ENCODE measurements around the gene RFX1.
"Not testable (repeated sequence)": the region's sequence is repeated elsewhere in the genome, so short reads cannot be mapped to it uniquely, and the experiment has no call there.

Gene RFX1

DNA sequence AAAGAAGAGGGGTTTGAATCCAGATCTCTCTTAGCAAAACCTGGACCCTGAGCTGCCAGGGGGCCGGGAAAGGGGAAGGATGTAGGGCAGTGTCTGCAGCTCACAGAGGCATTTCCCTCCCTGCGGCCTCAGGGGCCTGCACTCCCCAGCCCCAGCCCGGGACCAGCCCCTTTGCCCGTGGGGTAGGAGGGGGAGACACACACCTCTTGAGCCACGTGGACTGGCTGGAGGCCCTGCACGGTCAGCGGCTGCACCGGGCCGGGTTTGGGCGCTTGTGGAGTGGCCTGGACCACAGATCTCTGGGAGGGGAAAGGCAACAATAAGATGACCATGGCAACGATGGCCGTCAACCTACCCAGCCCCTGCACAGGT, 26.9 kb downstream of the RFX1 start:
- DNase-seq (ENCODE audit: low read depth, low spot score) = no peak

DNA sequence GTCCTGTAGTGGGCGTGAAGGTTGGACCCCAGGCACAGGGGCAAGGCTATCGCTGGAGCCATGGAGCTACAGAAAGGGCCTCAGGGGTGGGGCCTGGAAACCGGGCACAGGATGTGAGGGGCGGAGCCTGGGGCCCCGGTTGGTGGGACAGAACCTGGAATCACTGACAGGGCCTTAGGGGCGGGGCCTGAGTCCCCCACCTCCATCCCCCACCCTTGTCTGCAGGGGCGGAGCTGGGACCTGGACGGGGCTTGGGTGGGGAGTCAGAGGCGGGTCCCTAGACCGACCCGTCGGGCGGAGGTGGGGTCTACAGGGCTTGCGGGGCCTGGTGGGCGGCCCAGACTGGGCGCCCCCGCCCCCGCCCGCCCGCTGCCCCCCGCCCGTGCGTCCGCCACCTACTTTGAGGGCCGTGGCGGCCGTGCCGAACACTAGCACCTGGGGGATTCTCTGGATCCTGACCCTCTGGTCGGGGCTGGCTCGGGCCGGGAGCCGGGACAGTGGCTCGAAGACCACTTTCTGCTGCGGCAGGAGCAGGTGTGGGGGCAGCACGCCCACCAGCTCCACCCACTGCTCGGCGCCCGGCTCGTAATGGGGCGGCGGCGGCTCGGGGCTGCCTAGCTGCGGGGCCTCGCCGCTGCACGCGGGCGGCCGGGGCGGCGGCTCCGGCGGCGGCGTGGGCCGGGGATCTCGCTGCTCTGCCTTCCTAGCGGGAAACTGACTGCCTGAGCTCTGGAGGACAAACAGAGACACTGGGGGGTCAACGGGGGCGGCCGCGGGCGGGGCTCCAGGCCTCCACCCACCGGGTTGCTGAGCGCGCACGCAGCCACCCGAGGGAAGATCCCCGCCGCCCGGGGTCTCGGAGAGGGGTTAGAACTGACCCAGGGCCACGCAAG, 27.5 kb downstream of the RFX1 start:
- no peak for DNase-seq (ENCODE audit: low read depth, low spot score)

DNA sequence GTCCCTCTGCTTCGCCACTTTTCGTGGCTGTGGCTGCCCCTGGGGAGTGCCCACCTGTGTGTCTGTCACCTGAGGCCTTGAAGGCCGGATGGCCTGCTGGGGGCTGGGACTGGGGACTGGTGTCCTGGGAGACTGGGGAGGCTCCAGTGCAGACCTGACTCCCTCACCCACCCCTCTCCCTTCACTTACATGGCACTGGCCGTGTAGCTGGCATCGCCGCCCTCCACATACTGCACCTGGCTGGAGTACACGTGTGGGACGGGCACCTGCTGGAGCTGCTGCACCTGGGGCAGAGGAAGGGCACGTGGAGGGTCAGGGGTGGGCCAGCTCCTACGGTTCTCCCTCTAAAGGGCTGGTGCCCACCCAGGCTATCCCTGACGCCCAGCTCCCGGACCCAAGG, 28.3 kb downstream of the RFX1 start:
- no peak for DNase-seq (ENCODE audit: low read depth, low spot score)

DNA sequence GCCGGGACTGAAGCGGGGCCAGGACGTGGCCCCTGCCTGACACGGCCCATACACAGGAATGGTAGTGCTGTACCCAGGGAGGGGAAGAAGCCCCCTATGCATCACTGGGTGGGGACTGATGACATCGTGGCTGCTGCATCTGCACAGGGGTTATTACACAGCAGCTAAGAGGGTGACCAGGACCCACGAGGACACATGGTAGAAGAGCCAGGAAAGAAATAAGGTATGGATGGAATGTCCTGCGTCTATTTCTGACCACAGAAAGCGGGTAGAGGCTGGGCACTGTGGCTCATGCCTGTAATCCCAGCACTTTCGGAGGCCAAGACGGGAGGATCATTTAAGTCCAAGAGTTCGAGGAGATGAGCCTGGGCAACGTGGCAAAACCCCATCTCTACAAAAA, 29.7 kb downstream of the RFX1 start:
- DNase-seq (ENCODE audit: low read depth, low spot score) = no peak

DNA sequence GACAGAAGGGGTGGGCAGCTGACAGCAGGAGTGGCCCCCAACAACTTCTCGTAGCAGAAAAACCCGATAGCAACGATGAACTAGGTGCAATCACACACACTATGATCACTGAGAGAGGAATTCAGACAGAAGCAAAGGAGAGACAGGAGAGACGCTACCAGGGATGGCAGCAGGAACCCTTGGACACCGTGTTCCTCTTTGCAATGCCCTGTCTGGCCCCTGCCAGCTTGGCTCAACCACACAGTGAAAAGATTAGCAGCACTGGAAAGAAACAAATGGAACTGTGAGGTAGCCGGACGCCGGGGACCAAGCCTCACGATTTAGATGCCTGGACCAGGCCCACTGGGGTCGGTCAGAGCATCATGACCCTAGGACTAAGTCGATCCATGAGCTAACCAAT, 30.2 kb downstream of the RFX1 start:
- DNase-seq (ENCODE audit: low read depth, low spot score) = no peak

DNA sequence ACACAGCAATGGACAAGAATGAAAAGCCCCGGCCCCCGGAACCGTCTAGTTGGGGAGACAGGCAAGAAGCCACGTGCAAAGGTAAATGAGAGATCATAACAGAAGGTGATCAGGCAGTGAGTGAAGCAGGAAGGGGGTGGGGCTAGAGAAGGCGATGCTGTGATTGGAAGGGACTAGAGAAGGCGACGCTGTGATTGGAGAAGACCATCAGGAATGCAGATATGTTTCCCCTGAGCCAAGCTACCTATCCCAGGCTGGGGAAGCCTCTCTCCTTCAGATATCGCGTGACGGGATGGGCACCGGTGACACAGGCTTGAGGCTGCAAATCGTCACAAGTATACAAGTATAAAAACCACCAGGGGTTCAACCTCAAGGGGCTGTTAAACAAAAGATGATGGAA, 32.0 kb downstream of the RFX1 start:
- peak; percentile 41 for DNase-seq (ENCODE audit: low read depth, low spot score)

DNA sequence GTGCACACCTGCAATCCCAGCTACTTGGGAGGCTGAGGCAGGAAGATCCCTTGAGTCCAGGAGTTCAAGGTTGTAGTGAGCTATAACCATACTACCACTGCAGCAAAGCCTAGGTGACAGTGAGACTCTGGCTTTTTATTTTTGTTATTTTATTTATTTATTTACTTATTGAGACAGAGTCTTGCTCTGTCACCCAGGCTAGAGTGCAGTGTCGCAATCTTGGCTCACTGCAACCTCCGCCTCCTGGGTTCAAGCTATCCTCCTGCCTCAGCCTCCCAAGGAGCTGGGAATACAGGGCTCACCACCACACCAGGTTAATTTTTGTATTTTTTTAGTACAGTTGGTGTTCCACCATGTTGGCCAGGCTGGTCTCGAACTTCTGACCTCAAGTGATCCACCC, 32.6 kb downstream of the RFX1 start:
- not testable (repeated sequence) for DNase-seq (ENCODE audit: low read depth, low spot score)

DNA sequence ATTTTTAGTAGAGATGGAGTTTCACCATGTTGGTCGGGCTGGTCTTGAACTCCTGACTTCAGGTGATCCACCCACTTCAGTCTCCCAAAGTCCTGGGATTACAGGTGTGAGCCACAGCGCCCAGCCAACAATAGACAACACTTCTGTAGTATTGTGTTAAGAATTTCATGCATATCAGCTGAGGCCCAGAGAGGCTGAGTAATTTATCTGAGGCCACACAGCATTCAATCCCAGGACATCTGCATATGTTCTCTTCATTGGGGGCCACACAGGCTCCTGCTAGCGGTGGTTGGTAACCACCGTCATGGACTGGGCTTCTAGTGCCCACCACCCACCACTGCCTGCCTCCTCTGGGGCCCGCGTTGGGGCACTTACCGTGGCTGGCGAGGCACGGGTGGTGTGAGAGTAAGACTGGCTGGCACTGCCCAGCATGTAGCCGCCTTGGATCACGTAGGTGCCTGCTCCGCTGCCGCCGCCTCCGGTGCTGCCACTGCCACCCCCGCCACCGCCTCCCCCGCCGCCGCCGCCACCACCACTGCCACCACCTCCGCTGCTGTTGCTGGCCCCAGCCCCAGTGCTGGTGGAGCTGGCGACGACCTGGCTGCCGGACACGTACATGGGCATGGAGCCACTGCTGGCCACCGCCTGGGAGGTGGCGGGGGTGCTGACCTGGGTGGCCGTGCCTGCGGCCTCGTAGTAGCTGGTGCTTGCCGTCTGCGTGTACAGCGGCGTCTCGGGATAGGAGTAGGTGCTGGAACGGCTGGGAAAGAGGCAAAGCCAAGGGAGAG, 33.6 kb downstream of the RFX1 start:
- DNase-seq (ENCODE audit: low read depth, low spot score) = no peak

DNA sequence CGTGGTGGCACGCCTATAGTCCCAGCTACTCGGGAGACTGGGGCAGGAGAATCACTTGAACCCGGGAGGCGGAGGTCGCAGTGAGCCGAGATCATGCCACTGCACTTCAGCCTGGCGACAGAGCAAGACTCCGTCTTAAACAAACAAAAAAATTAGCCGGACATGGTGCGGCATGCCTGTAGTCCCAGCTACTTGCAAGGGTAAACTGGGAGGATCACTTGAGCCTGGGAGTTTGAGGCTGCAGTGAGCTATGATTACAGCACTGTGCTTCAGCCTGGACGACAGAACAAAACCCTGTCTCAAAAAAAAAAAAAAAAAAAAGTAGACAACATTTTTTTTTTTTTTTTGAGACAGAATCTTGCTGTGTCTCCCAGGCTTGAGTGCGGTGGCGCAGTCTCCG, 34.3 kb downstream of the RFX1 start:
- not testable (repeated sequence) for DNase-seq (ENCODE audit: low read depth, low spot score)

DNA sequence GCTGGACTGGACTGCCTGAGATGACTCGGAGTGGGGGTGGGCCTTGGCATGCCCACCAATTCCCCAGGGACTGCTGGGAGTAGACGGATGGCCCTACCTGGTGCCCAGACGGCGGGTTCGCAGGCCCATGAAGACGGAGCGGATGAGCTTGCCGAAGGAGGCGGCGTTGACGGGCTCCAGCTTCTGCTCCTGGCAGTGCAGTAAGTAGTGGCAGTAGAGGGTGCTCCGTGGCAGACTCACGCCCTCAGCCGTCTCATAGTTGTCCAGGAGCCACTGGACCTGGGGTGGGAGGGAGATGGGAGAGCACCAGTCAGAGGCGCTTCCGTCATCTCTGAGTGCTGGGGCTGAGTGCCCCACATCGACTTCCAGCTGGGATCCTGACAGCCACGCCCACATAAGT, 36.2 kb downstream of the RFX1 start:
- DNase-seq (ENCODE audit: low read depth, low spot score) = no peak

DNA sequence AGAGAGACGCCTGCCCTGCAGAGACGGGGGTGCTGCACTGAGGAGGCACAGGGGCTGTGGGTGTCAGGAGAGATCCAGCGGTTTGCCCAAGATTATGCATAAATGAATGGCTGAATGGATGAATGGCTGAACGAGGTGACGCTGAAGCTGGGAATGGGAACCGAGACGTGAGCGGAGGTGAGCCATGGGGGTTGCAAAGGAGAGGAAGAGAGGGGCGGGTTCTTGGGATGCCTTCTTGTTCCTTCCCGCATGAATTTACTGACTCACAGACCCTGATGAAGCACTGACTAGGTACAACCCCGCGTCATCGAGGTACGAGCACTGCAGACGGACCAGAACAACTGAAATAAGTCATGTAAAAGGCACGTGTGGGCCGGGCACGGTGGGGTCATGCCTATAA, 37.1 kb downstream of the RFX1 start:
- no peak for DNase-seq (ENCODE audit: low read depth, low spot score)

DNA sequence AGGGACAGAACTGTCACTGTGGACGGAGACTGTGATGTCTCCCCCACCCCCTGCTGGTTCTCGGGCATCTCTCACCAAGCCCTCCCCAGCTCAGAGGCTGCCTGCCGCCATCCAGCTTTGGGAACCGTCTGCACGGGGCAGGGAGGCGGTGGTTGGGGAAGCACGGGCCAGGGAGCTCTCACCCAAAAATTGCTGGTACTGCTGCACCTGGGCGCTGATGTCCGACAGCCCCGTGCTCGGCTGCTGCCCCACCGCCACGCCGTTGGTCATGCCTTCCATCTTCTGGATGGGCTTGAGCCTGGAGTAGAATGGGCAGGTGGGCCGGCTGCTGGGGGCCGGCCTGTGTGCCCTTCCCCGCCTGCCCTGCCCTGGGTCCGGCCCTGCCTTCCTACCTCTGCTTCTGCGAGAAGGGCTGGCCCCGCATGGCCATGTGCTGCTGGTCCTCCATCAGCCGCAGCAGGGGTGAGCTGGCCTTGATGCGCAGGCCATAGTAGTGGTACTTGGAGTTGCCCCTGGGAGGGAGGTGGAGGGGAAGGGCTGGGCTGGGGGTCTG, 37.7 kb downstream of the RFX1 start:
- no peak for DNase-seq (ENCODE audit: low read depth, low spot score)

DNA sequence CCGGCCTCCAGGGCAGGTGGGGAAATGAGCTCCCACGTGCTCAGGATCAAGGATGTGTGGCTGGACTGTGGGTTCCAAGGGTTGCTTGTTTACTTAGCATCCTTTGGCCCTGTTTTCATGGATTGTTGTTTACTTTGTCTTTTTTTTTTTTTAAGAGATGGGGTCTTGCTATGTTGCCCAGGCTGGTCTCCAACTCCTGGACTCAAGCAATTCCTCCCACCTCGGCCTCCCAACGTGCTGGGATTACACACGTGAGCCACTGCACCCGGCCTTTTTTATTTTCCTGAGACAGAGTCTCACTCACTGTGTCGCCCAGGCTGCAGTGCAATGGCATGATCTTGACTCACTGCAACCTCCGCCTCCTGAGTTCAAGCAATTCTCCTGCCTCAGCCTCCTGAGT, 38.9 kb downstream of the RFX1 start:
- not testable (repeated sequence) for DNase-seq (ENCODE audit: low read depth, low spot score)

DNA sequence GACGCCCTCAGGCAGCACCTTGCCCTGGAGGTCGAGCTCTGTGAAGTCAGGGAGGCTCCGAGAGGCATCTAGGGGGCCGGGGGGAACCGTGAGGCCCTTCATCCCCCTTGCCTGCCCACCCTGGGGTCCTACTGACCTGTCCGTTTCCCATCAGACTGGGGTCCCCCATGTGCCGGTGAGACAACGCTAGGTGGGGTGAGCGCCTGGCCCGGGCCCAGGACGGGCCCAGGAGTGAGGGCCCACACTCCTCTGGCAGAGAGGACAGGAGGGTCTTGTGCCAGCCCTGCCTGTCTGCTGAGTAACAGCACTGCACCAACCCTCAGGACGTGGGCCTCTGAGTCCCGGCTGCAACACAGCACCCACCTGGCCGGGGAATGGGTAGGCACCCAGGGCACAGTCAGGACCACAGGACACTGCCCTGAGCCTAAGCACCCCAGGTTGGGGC, 39.4 kb downstream of the RFX1 start:
- DNase-seq (ENCODE audit: low read depth, low spot score) = no peak

DNA sequence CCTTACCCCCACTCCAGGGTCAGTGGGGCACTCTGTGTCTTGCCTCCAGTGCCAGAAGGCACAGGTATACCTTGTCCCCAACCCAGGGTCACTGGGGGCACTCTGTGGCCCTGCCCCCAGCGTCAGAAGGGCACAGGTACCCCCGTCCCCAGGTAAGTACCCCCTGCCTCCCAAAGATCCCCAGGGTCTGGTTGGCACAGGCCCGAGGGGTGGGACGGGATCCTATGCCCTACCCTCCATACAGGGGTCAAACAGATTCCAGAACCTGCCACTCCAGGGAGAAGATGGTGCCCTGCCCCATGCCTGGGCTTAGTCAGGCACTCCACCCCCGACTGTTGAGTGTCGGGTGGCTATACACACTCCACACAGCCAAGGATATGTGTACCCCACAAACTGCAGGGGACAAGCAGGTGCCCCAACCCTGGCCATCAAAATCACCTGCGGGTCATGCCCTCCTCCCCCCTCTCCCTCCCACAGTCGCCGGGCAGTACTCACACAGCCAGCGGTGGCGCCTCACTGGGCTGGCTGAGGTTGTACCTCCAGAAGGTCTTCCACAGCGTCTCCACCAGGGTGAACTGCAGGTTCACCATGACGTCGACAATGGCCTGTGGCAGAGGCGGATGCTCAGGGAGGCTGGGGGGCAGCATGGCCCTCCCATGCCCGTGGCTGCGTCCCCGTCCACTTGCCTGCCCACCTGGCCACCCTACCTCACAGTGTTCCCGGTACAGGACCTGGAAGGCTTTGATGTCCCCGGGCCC, 40.0 kb downstream of the RFX1 start:
- DNase-seq (ENCODE audit: low read depth, low spot score) = no peak

DNA sequence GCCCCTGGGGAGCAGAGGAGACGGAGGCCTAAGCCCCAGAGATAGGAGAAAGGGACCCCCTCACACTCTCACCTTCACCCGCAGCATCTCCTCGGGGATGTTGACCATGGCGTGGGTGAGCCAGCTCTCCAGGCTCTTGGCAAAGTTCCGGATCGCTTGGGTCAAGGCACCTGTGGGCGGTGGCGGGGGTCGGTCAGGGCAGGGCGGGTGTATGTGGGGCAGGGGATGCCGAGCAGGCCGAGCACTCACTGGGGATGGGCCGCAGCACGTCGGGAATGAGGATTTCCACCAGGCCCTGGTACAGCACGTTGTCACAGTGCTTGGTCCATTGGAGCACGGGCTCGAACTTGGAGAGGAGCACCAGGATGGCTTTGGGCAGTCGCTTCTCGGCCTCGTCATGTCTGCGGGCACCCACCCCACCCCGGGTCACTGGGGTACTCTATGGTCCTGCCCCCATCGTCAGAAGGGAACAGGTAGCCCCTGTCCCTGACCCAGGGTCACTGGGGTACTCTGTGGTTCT, 40.7 kb downstream of the RFX1 start:
- no peak for DNase-seq (ENCODE audit: low read depth, low spot score)

DNA sequence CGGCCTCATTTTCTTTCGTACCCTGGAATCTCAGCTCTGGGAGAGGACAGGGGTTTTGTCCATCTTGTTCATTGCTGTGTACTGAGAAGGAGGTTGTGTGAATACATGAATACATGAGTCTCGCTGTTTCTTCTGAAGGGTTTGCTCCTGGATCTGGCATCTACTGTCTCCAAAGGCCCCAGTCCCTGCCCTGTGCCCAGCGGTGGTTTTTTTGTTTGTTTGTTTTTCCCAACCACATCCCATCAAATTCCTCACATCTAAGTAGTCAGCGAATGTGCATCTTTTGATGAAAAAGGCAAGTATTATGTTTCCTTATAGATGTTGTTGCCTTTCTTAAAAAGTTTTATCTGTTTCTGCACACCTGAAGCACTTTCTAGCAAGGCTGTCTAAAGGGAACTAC, 41.3 kb downstream of the RFX1 start:
- DNase-seq (ENCODE audit: low read depth, low spot score) = no peak

DNA sequence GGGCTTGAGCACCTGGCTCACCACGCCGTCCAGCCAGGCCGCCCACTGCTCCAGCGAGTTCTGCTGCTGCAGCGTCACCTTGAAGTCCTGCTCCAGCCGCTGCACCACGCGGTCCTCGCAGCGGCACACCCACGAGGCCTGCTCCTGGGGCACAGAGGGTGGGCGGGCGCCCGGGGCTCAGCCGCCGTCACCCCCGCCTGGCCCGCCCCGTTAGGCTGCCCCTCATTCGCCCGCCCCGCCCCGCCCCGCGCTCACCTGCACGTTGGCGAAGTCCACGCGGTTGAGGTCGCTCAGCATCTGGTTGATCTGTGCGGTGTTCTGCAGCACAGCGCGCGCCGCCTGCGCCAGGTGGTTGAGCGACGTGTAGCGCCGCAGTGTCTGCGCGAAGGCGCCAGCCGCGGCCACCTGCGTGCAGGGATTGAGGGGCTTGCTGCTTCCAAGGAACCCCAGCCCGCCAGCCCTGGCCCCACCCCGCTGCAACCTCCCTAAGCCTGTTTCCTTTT, 42.5 kb downstream of the RFX1 start:
- no peak for DNase-seq (ENCODE audit: low read depth, low spot score)

DNA sequence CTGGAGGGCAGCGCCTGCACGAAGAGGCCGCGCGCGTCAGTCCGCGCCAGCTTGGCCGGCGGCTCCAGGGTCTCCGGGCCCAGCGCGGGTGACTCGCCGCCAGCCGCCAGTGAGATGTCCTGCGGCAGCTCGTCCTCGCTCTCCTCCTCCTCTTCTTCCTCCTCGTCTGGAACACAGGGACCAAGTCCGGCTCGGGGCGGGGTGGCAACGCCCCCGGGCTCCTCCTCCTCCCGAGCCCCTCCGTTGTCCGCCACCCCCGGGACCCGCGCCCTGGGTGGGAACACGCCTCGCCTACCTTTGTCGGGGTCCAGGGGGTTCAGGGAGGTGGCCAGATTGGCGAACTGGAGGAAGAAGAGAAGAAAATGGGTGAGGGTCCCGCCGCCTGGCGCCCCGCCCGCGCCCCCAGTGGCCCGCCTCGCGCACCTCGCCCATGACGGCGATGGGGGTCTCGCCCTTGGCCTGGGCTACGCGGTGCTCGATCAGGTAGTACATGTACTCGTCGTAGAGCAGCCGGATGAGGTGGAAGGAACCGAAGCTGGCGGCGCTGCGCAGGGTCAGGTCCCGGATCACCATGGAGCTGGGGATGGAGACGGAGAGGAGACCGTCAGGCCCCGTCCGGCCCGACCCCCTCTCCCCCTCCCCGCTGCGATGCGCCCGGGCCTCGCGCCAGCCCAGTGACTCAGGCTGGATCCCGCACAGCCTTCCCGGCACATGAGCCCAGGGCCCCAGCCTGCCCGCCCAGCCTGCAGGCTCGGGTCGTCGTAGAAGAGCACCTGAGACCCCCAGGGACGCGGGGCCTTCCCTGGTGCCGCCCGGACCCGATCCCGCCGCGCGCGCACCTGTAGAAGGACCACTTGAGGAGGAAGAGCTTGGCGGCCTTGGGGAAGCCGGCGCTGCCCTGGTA, 43.2 kb downstream of the RFX1 start:
- no peak for DNase-seq (ENCODE audit: low read depth, low spot score)
